Memory B cell (primary cell): ENCODE results near the gene ANKS1A.
A peak's percentile ranks its signal among the peaks of the same experiment; 100 is the strongest.
"Not testable (repeated sequence)": the region's sequence is repeated elsewhere in the genome, so short reads cannot be mapped to it uniquely, and the experiment has no call there.

Experiments
- ATAC-seq: fragments of 150-1000 bp; cut with Tn5 transposase; 2 replicates; pipeline ENCODE4 v1.10.0; 2021; ENCODE audit warnings: low read depth, mild to moderate bottlenecking, moderate library complexity
- DNase-seq, 2 donors: peaks; one replicate each; pipeline ENCODE4 v3.0.0; 2022; ENCODE audit warnings: low spot score in 2 of 2
- H3K27ac Mint-ChIP-seq: one replicate; pipeline ENCODE4 v1.8.0; 2022; ENCODE audit warnings: mild to moderate bottlenecking, moderate library complexity, mixed read lengths
- H3K27me3 Mint-ChIP-seq: one replicate; pipeline ENCODE4 v1.8.0; 2022; ENCODE audit warnings: mixed read lengths
- H3K36me3 Mint-ChIP-seq: one replicate; pipeline ENCODE4 v1.8.0; 2022; ENCODE audit warnings: mild to moderate bottlenecking, mixed read lengths
- H3K4me1 Mint-ChIP-seq: one replicate; pipeline ENCODE4 v1.8.0; 2022; ENCODE audit warnings: mixed read lengths
- H3K4me3 Mint-ChIP-seq: one replicate; pipeline ENCODE4 v1.8.0; 2022; ENCODE audit warnings: mild to moderate bottlenecking, moderate library complexity, mixed read lengths
- H3K9me3 Mint-ChIP-seq: one replicate; pipeline ENCODE4 v1.8.0; 2022; ENCODE audit warnings: mixed read lengths

Gene ANKS1A, protein sequence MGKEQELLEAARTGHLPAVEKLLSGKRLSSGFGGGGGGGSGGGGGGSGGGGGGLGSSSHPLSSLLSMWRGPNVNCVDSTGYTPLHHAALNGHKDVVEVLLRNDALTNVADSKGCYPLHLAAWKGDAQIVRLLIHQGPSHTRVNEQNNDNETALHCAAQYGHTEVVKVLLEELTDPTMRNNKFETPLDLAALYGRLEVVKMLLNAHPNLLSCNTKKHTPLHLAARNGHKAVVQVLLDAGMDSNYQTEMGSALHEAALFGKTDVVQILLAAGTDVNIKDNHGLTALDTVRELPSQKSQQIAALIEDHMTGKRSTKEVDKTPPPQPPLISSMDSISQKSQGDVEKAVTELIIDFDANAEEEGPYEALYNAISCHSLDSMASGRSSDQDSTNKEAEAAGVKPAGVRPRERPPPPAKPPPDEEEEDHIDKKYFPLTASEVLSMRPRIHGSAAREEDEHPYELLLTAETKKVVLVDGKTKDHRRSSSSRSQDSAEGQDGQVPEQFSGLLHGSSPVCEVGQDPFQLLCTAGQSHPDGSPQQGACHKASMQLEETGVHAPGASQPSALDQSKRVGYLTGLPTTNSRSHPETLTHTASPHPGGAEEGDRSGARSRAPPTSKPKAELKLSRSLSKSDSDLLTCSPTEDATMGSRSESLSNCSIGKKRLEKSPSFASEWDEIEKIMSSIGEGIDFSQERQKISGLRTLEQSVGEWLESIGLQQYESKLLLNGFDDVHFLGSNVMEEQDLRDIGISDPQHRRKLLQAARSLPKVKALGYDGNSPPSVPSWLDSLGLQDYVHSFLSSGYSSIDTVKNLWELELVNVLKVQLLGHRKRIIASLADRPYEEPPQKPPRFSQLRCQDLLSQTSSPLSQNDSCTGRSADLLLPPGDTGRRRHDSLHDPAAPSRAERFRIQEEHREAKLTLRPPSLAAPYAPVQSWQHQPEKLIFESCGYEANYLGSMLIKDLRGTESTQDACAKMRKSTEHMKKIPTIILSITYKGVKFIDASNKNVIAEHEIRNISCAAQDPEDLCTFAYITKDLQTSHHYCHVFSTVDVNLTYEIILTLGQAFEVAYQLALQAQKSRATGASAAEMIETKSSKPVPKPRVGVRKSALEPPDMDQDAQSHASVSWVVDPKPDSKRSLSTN

DNA sequence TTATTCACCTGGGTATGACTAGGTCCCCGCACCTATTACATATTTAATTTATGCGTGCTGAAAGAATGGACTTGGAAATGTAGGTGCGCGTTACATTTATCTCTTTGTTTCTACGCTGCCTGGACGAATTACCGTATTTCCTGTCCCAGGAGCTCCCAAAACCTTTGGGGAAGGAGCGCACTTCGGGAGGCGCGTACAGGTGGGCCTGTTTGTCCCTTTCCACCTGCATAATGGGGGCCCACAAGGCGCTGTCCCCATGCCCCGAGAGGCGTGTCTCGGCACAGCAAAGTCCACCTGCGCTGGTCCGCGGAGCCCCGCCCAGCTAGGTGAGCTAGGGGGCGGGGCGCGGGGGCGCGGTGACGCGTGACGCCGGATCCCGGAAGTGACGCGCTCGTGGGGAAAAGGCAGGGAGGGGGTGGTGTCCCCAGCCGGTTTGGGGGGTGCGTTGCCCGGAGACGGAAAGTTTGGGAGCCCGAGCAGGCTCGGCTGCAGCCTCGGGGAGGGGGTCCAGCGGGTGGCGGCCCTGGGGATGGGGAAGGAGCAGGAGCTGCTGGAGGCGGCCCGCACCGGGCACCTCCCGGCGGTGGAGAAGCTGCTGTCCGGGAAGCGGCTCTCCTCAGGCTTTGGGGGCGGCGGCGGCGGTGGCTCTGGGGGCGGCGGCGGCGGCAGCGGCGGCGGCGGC lies at the start of gene ANKS1A:
Gene ANKS1A (plus strand): TSS at position 382 of the 682 bp plus-strand sequence. CDS start 148 bp downstream, at position 530.
- DNase-seq (peak; percentile 90 to 93), ATAC-seq (peak; percentile 81)
- Mint-ChIP-seq H3K27me3 (no peaks in the 10 kb centered on the region), H3K27ac (peak within 1 kb of the TSS; percentile 99), H3K9me3 (peaks cover 4% of the 10 kb centered on the region), H3K36me3 (peaks cover 8% of the 10 kb centered on the region), H3K4me1 (peaks cover 22% of the 10 kb centered on the region), H3K4me3 (peak within 1 kb of the TSS; percentile 96)

DNA sequence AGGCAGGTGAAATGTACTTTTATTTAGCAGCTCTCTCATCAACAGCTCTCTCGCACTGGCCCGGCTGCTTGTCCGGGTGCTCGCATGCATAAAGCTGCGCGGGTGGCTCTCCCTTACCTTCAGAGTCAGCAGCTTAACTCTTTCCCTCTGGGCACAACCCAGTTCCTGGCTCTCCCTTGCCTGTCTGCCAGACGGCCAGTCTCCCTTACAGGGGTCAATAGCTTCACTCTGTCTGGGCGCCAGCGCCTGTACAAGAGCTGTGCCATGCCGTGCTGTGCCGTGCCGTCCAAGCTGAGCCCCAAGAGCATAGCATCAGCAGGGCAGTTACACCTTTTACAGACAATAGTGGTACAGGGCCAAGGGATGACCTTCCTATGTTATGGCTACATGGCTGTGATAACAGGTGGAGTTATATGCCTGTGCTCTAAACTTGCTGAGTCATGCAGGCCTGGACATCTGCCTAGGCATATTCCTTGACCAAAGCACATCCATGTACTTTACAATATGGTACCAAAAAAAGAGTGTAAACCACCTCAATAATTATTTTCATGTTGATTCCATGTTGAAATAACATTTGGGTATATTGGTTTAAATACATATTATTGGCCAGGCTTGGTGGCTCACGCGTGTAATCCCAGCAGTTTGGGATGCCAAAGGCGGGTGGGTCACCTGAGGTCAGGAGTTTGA lies 49.2 kb upstream of the ANKS1A start:
- Mint-ChIP-seq H3K36me3 (peaks cover 18% of the 10 kb centered on the region), H3K27me3 (no peaks in the 10 kb centered on the region), H3K27ac (no peak overlapping the region), H3K4me3 (no peak overlapping the region), H3K4me1 (no peaks in the 10 kb centered on the region), H3K9me3 (no peaks in the 10 kb centered on the region)
- ATAC-seq (no peak), DNase-seq (no peak)

GRCh38 chr6:34849066-34849465 lies 40.0 kb upstream of the ANKS1A start:
- H3K36me3 Mint-ChIP-seq: peaks cover 20% of the 10 kb centered on the region
- not testable (repeated sequence) for ATAC-seq, H3K27ac Mint-ChIP-seq

GRCh38 chr6:34851361-34851760 lies 37.7 kb upstream of the ANKS1A start:
- H3K36me3 Mint-ChIP-seq: peaks cover 21% of the 10 kb centered on the region
- no peak overlapping the region for H3K27ac Mint-ChIP-seq
- no peaks in the 10 kb centered on the region for H3K4me1 Mint-ChIP-seq
- DNase-seq (no peak), ATAC-seq (no peak)
- H3K9me3 Mint-ChIP-seq: no peaks in the 10 kb centered on the region
- H3K4me3 Mint-ChIP-seq: no peak overlapping the region
- H3K27me3 Mint-ChIP-seq: no peaks in the 10 kb centered on the region

More at GRCh38 chr6:34849066-34849465, 40.0 kb upstream of the ANKS1A start:
- not testable (repeated sequence) for H3K4me3 Mint-ChIP-seq, H3K27me3 Mint-ChIP-seq, DNase-seq, H3K4me1 Mint-ChIP-seq, H3K9me3 Mint-ChIP-seq

GRCh38 chr6:34852406-34853085 lies 36.5 kb upstream of the ANKS1A start:
- DNase-seq: no peak
- no peaks in the 10 kb centered on the region for H3K4me1 Mint-ChIP-seq
- no peaks in the 10 kb centered on the region for H3K9me3 Mint-ChIP-seq
- peak overlapping the region; percentile 58 for H3K27ac Mint-ChIP-seq
- no peaks in the 10 kb centered on the region for H3K27me3 Mint-ChIP-seq
- no peak overlapping the region for H3K4me3 Mint-ChIP-seq
- peaks cover 27% of the 10 kb centered on the region for H3K36me3 Mint-ChIP-seq
- ATAC-seq: no peak

GRCh38 chr6:34855463-34855862 lies 33.6 kb upstream of the ANKS1A start:
- Mint-ChIP-seq H3K27me3 (no peaks in the 10 kb centered on the region), H3K4me3 (no peak overlapping the region), H3K27ac (no peak overlapping the region), H3K9me3 (no peaks in the 10 kb centered on the region), H3K4me1 (no peaks in the 10 kb centered on the region), H3K36me3 (peaks cover 40% of the 10 kb centered on the region)
- DNase-seq (no peak), ATAC-seq (no peak)

DNA sequence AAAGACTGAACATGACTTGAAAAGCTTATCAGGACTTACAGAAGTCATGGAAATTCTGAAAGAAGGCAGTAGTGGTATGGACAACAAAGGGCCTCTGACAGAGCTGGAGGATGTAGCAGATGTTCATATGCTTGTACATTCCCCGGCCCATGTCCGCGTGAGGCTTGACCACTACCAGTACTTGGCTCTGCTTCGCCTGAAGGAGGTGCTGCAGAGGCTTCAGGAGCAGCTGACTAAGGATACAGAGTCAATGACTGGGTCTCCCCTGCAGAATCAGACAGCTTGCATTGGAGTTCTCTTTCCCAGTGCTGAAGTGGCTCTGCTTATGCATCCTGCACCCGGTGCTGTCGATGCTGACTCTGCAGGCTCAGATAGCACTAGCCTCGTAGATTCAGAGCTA lies 30.4 kb upstream of the ANKS1A start:
- ATAC-seq: no peak

GRCh38 chr6:34859951-34860350 lies 29.1 kb upstream of the ANKS1A start:
- no peaks in the 10 kb centered on the region for H3K4me1 Mint-ChIP-seq

More for the DNA sequence above, 30.4 kb upstream of the ANKS1A start:
- H3K36me3 Mint-ChIP-seq: peaks cover 34% of the 10 kb centered on the region
- H3K4me3 Mint-ChIP-seq: no peak overlapping the region
- DNase-seq: no peak
- no peaks in the 10 kb centered on the region for H3K9me3 Mint-ChIP-seq
- no peak overlapping the region for H3K27ac Mint-ChIP-seq
- H3K27me3 Mint-ChIP-seq: no peaks in the 10 kb centered on the region
- H3K4me1 Mint-ChIP-seq: no peaks in the 10 kb centered on the region

GRCh38 chr6:34860776-34861175 lies 28.3 kb upstream of the ANKS1A start:
- H3K27ac Mint-ChIP-seq: no peak overlapping the region
- H3K27me3 Mint-ChIP-seq: no peaks in the 10 kb centered on the region
- H3K36me3 Mint-ChIP-seq: peaks cover 43% of the 10 kb centered on the region
- H3K4me1 Mint-ChIP-seq: no peaks in the 10 kb centered on the region
- DNase-seq (no peak), ATAC-seq (no peak)
- no peaks in the 10 kb centered on the region for H3K9me3 Mint-ChIP-seq
- H3K4me3 Mint-ChIP-seq: no peak overlapping the region

More at GRCh38 chr6:34859951-34860350, 29.1 kb upstream of the ANKS1A start:
- Mint-ChIP-seq H3K4me3 (no peak overlapping the region), H3K27ac (no peak overlapping the region), H3K27me3 (no peaks in the 10 kb centered on the region), H3K36me3 (peaks cover 40% of the 10 kb centered on the region), H3K9me3 (no peaks in the 10 kb centered on the region)
- no peak for ATAC-seq
- DNase-seq: no peak

DNA sequence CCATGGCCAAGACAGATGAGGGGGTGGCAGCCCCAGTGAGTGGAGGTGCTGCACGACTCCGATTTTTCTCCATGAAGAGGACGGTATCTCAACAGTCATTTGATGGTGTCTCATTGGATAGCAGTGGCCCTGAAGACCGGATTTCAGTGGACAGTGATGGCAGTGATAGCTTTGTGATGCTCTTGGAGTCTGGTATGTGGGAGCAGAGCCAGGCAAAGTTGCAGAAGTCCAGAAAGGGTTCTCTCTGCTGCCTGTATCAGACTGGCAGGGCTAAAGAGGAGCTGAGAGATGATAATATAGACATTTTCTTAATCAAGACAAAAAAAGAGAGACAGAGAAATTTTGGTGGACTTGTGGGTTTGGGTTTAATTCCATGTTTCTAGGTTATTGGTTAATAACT lies 25.0 kb upstream of the ANKS1A start:
- Mint-ChIP-seq H3K27ac (no peak overlapping the region), H3K9me3 (no peaks in the 10 kb centered on the region), H3K4me3 (no peak overlapping the region), H3K27me3 (no peaks in the 10 kb centered on the region), H3K36me3 (peaks cover 24% of the 10 kb centered on the region), H3K4me1 (no peaks in the 10 kb centered on the region)
- no peak for ATAC-seq
- DNase-seq: no peak

- H3K27ac Mint-ChIP-seq: no peak overlapping the region
- no peak for ATAC-seq
- no peak for DNase-seq
- no peak overlapping the region for H3K4me3 Mint-ChIP-seq
- no peaks in the 10 kb centered on the region for H3K4me1 Mint-ChIP-seq
- H3K9me3 Mint-ChIP-seq: no peaks in the 10 kb centered on the region
- peaks cover 22% of the 10 kb centered on the region for H3K36me3 Mint-ChIP-seq
- no peaks in the 10 kb centered on the region for H3K27me3 Mint-ChIP-seq
Observed at GRCh38 chr6:34865107-34865506, 23.9 kb upstream of the ANKS1A start.

- H3K36me3 Mint-ChIP-seq: peaks cover 32% of the 10 kb centered on the region
Observed at GRCh38 chr6:34866509-34866908, 22.5 kb upstream of the ANKS1A start.

More at GRCh38 chr6:34866509-34866908, 22.5 kb upstream of the ANKS1A start:
- ATAC-seq (no peak), DNase-seq (no peak)
- Mint-ChIP-seq H3K4me1 (no peaks in the 10 kb centered on the region), H3K27me3 (no peaks in the 10 kb centered on the region), H3K4me3 (no peak overlapping the region), H3K9me3 (no peaks in the 10 kb centered on the region), H3K27ac (peak overlapping the region; percentile 28)
